Measurements from ENCODE around the gene NEK7. TPM values are rescaled to one million over a fixed set of nuclear protein-coding genes. Genes with fewer than 3 reads are reported as not detected.

The NEK7 gene
- total RNA-seq, 1 donor from 2014 or later = 40.3 TPM

- H3K36me3 ChIP-seq (ENCODE audit: control insufficient read depth, insufficient read depth, low read length) = no peaks in the 10 kb centered on the region
- no peak overlapping the region for H3K4me3 ChIP-seq (ENCODE audit: low read depth, low read length)
- no peak for TF ChIP-seq CTCF (IDR thresholded peaks at IDR 0.05; ENCODE audit: insufficient read depth, low read length, severe bottlenecking)
- FAIRE-seq (no peak), DNase-seq (ENCODE audit: low read depth) (no peak)
- H3K27me3 ChIP-seq (ENCODE audit: control insufficient read depth, insufficient read depth, low read length) = no peaks in the 10 kb centered on the region
These were observed 126.4 kb downstream of the NEK7 start for GRCh38 chr1:198283222-198283621.

- DNase-seq (ENCODE audit: low read depth) (no peak), FAIRE-seq (no peak)
- no peaks in the 10 kb centered on the region for H3K36me3 ChIP-seq (ENCODE audit: control insufficient read depth, insufficient read depth, low read length)
These were observed 131.1 kb downstream of the NEK7 start for GRCh38 chr1:198287916-198288315.

GRCh38 chr1:198290089-198290683, 133.4 kb downstream of the NEK7 start:
- no peak for FAIRE-seq
- no peaks in the 10 kb centered on the region for H3K36me3 ChIP-seq (ENCODE audit: control insufficient read depth, insufficient read depth, low read length)

More at GRCh38 chr1:198287916-198288315, 131.1 kb downstream of the NEK7 start:
- Histone ChIP-seq H3K27me3 (ENCODE audit: control insufficient read depth, insufficient read depth, low read length) (no peaks in the 10 kb centered on the region), H3K4me3 (ENCODE audit: low read depth, low read length) (no peak overlapping the region)
- no peak for TF ChIP-seq CTCF (IDR thresholded peaks at IDR 0.05; ENCODE audit: insufficient read depth, low read length, severe bottlenecking)

GRCh38 chr1:198291036-198291435, 134.2 kb downstream of the NEK7 start:
- no peak for TF ChIP-seq CTCF (IDR thresholded peaks at IDR 0.05; ENCODE audit: insufficient read depth, low read length, severe bottlenecking)

More at GRCh38 chr1:198290089-198290683, 133.4 kb downstream of the NEK7 start:
- no peak for TF ChIP-seq CTCF (IDR thresholded peaks at IDR 0.05; ENCODE audit: insufficient read depth, low read length, severe bottlenecking)
- Histone ChIP-seq H3K27me3 (ENCODE audit: control insufficient read depth, insufficient read depth, low read length) (no peaks in the 10 kb centered on the region), H3K4me3 (ENCODE audit: low read depth, low read length) (no peak overlapping the region)
- DNase-seq (ENCODE audit: low read depth) = no peak

GRCh38 chr1:198291924-198292323, 135.1 kb downstream of the NEK7 start:
- FAIRE-seq (no peak), DNase-seq (ENCODE audit: low read depth) (no peak)
- TF ChIP-seq CTCF (IDR thresholded peaks at IDR 0.05; ENCODE audit: insufficient read depth, low read length, severe bottlenecking) = no peak
- no peaks in the 10 kb centered on the region for H3K36me3 ChIP-seq (ENCODE audit: control insufficient read depth, insufficient read depth, low read length)
- H3K27me3 ChIP-seq (ENCODE audit: control insufficient read depth, insufficient read depth, low read length) = no peaks in the 10 kb centered on the region
- H3K4me3 ChIP-seq (ENCODE audit: low read depth, low read length) = no peak overlapping the region

More at GRCh38 chr1:198291036-198291435, 134.2 kb downstream of the NEK7 start:
- no peak for FAIRE-seq
- Histone ChIP-seq H3K36me3 (ENCODE audit: control insufficient read depth, insufficient read depth, low read length) (no peaks in the 10 kb centered on the region), H3K27me3 (ENCODE audit: control insufficient read depth, insufficient read depth, low read length) (no peaks in the 10 kb centered on the region), H3K4me3 (ENCODE audit: low read depth, low read length) (no peak overlapping the region)
- DNase-seq (ENCODE audit: low read depth) = no peak

- no peak for TF ChIP-seq CTCF (IDR thresholded peaks at IDR 0.05; ENCODE audit: insufficient read depth, low read length, severe bottlenecking)
- no peak for FAIRE-seq
- DNase-seq (ENCODE audit: low read depth) = no peak
- H3K4me3 ChIP-seq (ENCODE audit: low read depth, low read length) = no peak overlapping the region
- no peaks in the 10 kb centered on the region for H3K27me3 ChIP-seq (ENCODE audit: control insufficient read depth, insufficient read depth, low read length)
- peaks cover 1% of the 10 kb centered on the region for H3K36me3 ChIP-seq (ENCODE audit: control insufficient read depth, insufficient read depth, low read length)
These were observed 138.4 kb downstream of the NEK7 start for GRCh38 chr1:198295225-198295624.
